ENCODE results near the gene TECPR1. TPM values are rescaled to one million over a fixed set of nuclear protein-coding genes. Genes with fewer than 3 reads are reported as not detected.
A peak's percentile ranks its signal among the peaks of the same experiment; 100 is the strongest.

Gene TECPR1
- total and polyA plus RNA-seq, 2 donors (not counting 3 experiments of a cell fraction or from before 2014, with no cell fraction given): 12.3 to 97.5 TPM

- H3K4me2 ChIP-seq (ENCODE audit: insufficient read depth, low read length): peak overlapping the region; percentile 87
- peak overlapping the region; percentile 28 for H3K9ac ChIP-seq (replicated peaks; ENCODE audit: extremely low read depth, insufficient read depth, low read length)
- no peaks in the 10 kb centered on the region for H3K27me3 ChIP-seq (ENCODE audit: control insufficient read depth in 2 of 2, insufficient read depth in 2 of 2, low read length in 2 of 2)
- ChIA-PET CTCF (interaction anchor here (1.2 to 2.9 kb wide), 4 partner anchors 18 to 460 kb away, joined by 3 to 6 read pairs (median 6); no protein-coding TSS in a partner anchor), POLR2A (no interaction called here)
- peak overlapping the region in 2 of 3 experiments; percentile 83 to 95 for H3K4me3 ChIP-seq (replicated peaks in 1 of 3; ENCODE audit: insufficient read depth in 1 of 3, low read depth in 1 of 3, low read length in 3 of 3)
- peak overlapping the region; percentile 63 for H3K27ac ChIP-seq (ENCODE audit: insufficient read depth, low read depth, low read length)
- FAIRE-seq (no peak), DNase-seq (ENCODE audit: low read depth, low spot score) (no peak)
- no peaks in the 10 kb centered on the region for H3K9me1 ChIP-seq (replicated peaks; ENCODE audit: control insufficient read depth, extremely low read depth, insufficient read depth, low read length)
- dilution Hi-C loops (cut with MboI; ENCODE audit: extremely low pct_ligation_motif_present, low sequenced_read_pairs): no loop called here
- H3K4me1 ChIP-seq (ENCODE audit: control insufficient read depth, extremely low read depth, insufficient read depth, low read length): peaks cover 38% of the 10 kb centered on the region
- H2AFZ ChIP-seq (ENCODE audit: low read depth, low read length): no peak overlapping the region
- H3K36me3 ChIP-seq (ENCODE audit: control insufficient read depth in 2 of 2, extremely low read depth in 1 of 2, insufficient read depth in 2 of 2, low read length in 2 of 2): peaks cover 2 to 32% of the 10 kb centered on the region in 2 experiments
- BruUV-seq (replicated peaks): no TSS peak
- H3K9me3 ChIP-seq (replicated peaks; ENCODE audit: control insufficient read depth, insufficient read depth, low read length): no peaks in the 10 kb centered on the region
- peaks cover 2% of the 10 kb centered on the region for H4K20me1 ChIP-seq (replicated peaks; ENCODE audit: control insufficient read depth, extremely low read depth, insufficient read depth, low read length)
- intact Hi-C loops (cut with micrococcal nuclease): no loop called here
- H3K79me2 ChIP-seq (ENCODE audit: control insufficient read depth, insufficient read depth, low read length): peaks cover 83% of the 10 kb centered on the region
- no peak for TF ChIP-seq FOS (IDR thresholded peaks at IDR 0.05; ENCODE audit: borderline replicate concordance, insufficient read depth, low read length)
- no peak for TF ChIP-seq POLR2AphosphoS5 (IDR thresholded peaks at IDR 0.05; ENCODE audit: insufficient read depth, low read depth, low read length)
- no peak for TF ChIP-seq GATA2 (IDR thresholded peaks at IDR 0.05; ENCODE audit: insufficient read depth, insufficient read length, low read depth, low read length)
- TF ChIP-seq JUN (IDR thresholded peaks at IDR 0.05; ENCODE audit: borderline replicate concordance, insufficient read depth, insufficient read length, low read depth): no peak
- TF ChIP-seq POLR2A (IDR thresholded peaks at IDR 0.05; ENCODE audit: low read depth, low read length): no peak
- no peak for TF ChIP-seq EZH2 (IDR thresholded peaks at IDR 0.05; ENCODE audit: borderline replicate concordance, low read depth, low read length, severe bottlenecking)
- no peak for TF ChIP-seq MAX (IDR thresholded peaks at IDR 0.05; ENCODE audit: insufficient read depth, insufficient read length)
- TF ChIP-seq CTCF (IDR thresholded peaks at IDR 0.05; ENCODE audit: extremely low read depth in 1 of 2, insufficient read depth in 1 of 2, low read depth in 1 of 2, low read length in 2 of 2): no peak
- TF ChIP-seq MYC (IDR thresholded peaks at IDR 0.05; ENCODE audit: low read depth, low read length): no peak
Measured at GRCh38 chr7:98285157-98286092, 33.4 kb upstream of the TECPR1 start.
